ENCODE measurements around the gene POC1A. TPM values are rescaled to one million over a fixed set of nuclear protein-coding genes. Genes with fewer than 3 reads are reported as not detected.

POC1A gene
- polyA plus RNA-seq, 1 donor (not counting 4 experiments of a cell fraction or from before 2014, with no cell fraction given), result 11.5 TPM

- H3K9me1 ChIP-seq (ENCODE audit: control insufficient read depth, extremely low read depth, insufficient read depth, low read length), result no peaks in the 10 kb centered on the region
These were observed 14.2 kb downstream of the POC1A start for GRCh38 chr3:52140000-52140399.

GRCh38 chr3:52137311-52137710 lies 16.9 kb downstream of the POC1A start:
- no peak for FAIRE-seq
- H4K20me1 ChIP-seq (ENCODE audit: control insufficient read depth, extremely low read depth, insufficient read depth, low read length), result no peaks in the 10 kb centered on the region
- dilution Hi-C loops (cut with MboI; ENCODE audit: extremely low pct_ligation_motif_present, low sequenced_read_pairs), result no loop called here

More at GRCh38 chr3:52140000-52140399, 14.2 kb downstream of the POC1A start:
- Histone ChIP-seq H3K36me3 (ENCODE audit: control insufficient read depth in 2 of 2, extremely low read depth in 1 of 2, insufficient read depth in 2 of 2, low read length in 2 of 2) (peaks cover 6 to 30% of the 10 kb centered on the region in 2 experiments), H4K20me1 (ENCODE audit: control insufficient read depth, extremely low read depth, insufficient read depth, low read length) (no peaks in the 10 kb centered on the region), H3K4me1 (ENCODE audit: control insufficient read depth, extremely low read depth, insufficient read depth, low read length) (peaks cover 10% of the 10 kb centered on the region), H3K27me3 (ENCODE audit: control insufficient read depth, extremely low read depth, insufficient read depth, low read length) (no peaks in the 10 kb centered on the region), H2AFZ (ENCODE audit: control insufficient read depth, low read length) (no peak overlapping the region), H3K27ac (ENCODE audit: control insufficient read depth, insufficient read depth, low read length) (no peak overlapping the region), H3K4me2 (ENCODE audit: control insufficient read depth, extremely low read depth, insufficient read depth, low read depth, low read length) (no peak overlapping the region), H3K4me3 (ENCODE audit: control insufficient read depth in 2 of 3, extremely low read depth in 1 of 3, insufficient read depth in 2 of 3, low read depth in 1 of 3, low read length in 3 of 3) (no peak overlapping the region), H3K9me3 (ENCODE audit: control insufficient read depth, low read depth, low read length) (no peaks in the 10 kb centered on the region), H3K79me2 (ENCODE audit: control insufficient read depth, insufficient read depth, low read length) (no peaks in the 10 kb centered on the region), H3K9ac (ENCODE audit: control insufficient read depth, extremely low read depth, insufficient read depth, low read length) (no peak overlapping the region)
- DNase-seq (ENCODE audit: low read depth, low spot score) (no peak), FAIRE-seq (no peak)
- dilution Hi-C loops (cut with MboI; ENCODE audit: extremely low pct_ligation_motif_present, low sequenced_read_pairs), result no loop called here
- TF ChIP-seq EZH2 (IDR thresholded peaks at IDR 0.05; ENCODE audit: low read length) (no peak), CTCF (optimal IDR thresholded peaks at IDR 0.05 in 1 of 3, IDR thresholded peaks at IDR 0.05 in 1 of 3, conservative IDR thresholded peaks at IDR 0.05 in 1 of 3; ENCODE audit: extremely low read depth in 1 of 3, insufficient read depth in 2 of 3, low read length in 3 of 3) (no peak)

More at GRCh38 chr3:52137311-52137710, 16.9 kb downstream of the POC1A start:
- Histone ChIP-seq H2AFZ (ENCODE audit: control insufficient read depth, low read length) (no peak overlapping the region), H3K4me3 (ENCODE audit: control insufficient read depth in 2 of 3, extremely low read depth in 1 of 3, insufficient read depth in 2 of 3, low read depth in 1 of 3, low read length in 3 of 3) (no peak overlapping the region), H3K9me1 (ENCODE audit: control insufficient read depth, extremely low read depth, insufficient read depth, low read length) (no peaks in the 10 kb centered on the region), H3K27ac (ENCODE audit: control insufficient read depth, insufficient read depth, low read length) (no peak overlapping the region), H3K79me2 (ENCODE audit: control insufficient read depth, insufficient read depth, low read length) (no peaks in the 10 kb centered on the region), H3K9me3 (ENCODE audit: control insufficient read depth, low read depth, low read length) (no peaks in the 10 kb centered on the region), H3K9ac (ENCODE audit: control insufficient read depth, extremely low read depth, insufficient read depth, low read length) (no peak overlapping the region), H3K4me1 (ENCODE audit: control insufficient read depth, extremely low read depth, insufficient read depth, low read length) (no peaks in the 10 kb centered on the region), H3K27me3 (ENCODE audit: control insufficient read depth, extremely low read depth, insufficient read depth, low read length) (no peaks in the 10 kb centered on the region), H3K36me3 (ENCODE audit: control insufficient read depth in 2 of 2, extremely low read depth in 1 of 2, insufficient read depth in 2 of 2, low read length in 2 of 2) (peaks cover 6 to 20% of the 10 kb centered on the region in 2 experiments), H3K4me2 (ENCODE audit: control insufficient read depth, extremely low read depth, insufficient read depth, low read depth, low read length) (no peak overlapping the region)
- no peak for DNase-seq (ENCODE audit: low read depth, low spot score)
- no peak for TF ChIP-seq EZH2 (IDR thresholded peaks at IDR 0.05; ENCODE audit: low read length)
- TF ChIP-seq CTCF (optimal IDR thresholded peaks at IDR 0.05 in 1 of 3, IDR thresholded peaks at IDR 0.05 in 1 of 3, conservative IDR thresholded peaks at IDR 0.05 in 1 of 3; ENCODE audit: extremely low read depth in 1 of 3, insufficient read depth in 2 of 3, low read length in 3 of 3), result no peak

Data from keratinocyte (primary cell).